Breast epithelium (tissue), 3 donors: ENCODE data around the gene NR2E1.

Experiments
- CTCF ChIP-seq, 3 donors: fragments of 450-650 bp; IDR thresholded peaks; one replicate each; pipeline ENCODE4 v1.5.1; 2016 to 2017; ENCODE audit warnings: antibody characterized with exemption in 3 of 3, mild to moderate bottlenecking in 3 of 3, moderate library complexity in 3 of 3
- POLR2A ChIP-seq: fragments of 450-650 bp; IDR thresholded peaks from one replicate; pipeline ENCODE4 v1.6.1; 2016; ENCODE audit warnings: antibody characterized with exemption, mild to moderate bottlenecking, moderate library complexity

GRCh38 chr6:108166664-108167448, 1.0 kb downstream of the NR2E1 start:
- no peak for TF ChIP-seq CTCF (IDR thresholded peaks at IDR 0.05)
- TF ChIP-seq POLR2A = no peak
